Endothelial cell (in vitro differentiated cells): ENCODE measurements around the gene NBAS. TPM values are rescaled to one million over a fixed set of nuclear protein-coding genes. Genes with fewer than 3 reads are reported as not detected.

ENCODE experiments used
- DNase-seq: peaks from one replicate; pipeline ENCODE4 v3.0.0; 2021; ENCODE audit warnings: low spot score
- H3K27ac Mint-ChIP-seq: one replicate; pipeline ENCODE4 v1.8.0; 2021; ENCODE audit warnings: mixed read lengths, inconsistent platforms; ENCODE audit not compliant: unreplicated experiment
- H3K27me3 Mint-ChIP-seq: one replicate; pipeline ENCODE4 v1.8.0; 2021; ENCODE audit warnings: mild to moderate bottlenecking, moderate library complexity, mixed read lengths, inconsistent platforms; ENCODE audit not compliant: unreplicated experiment
- H3K36me3 Mint-ChIP-seq: one replicate; pipeline ENCODE4 v1.8.0; 2021; ENCODE audit warnings: mild to moderate bottlenecking, low read depth, mixed read lengths, inconsistent platforms; ENCODE audit not compliant: unreplicated experiment
- H3K4me1 Mint-ChIP-seq: one replicate; pipeline ENCODE4 v1.8.0; 2021; ENCODE audit warnings: mild to moderate bottlenecking, mixed read lengths, inconsistent platforms; ENCODE audit not compliant: unreplicated experiment
- H3K4me3 Mint-ChIP-seq: one replicate; pipeline ENCODE4 v1.8.0; 2021; ENCODE audit warnings: mild to moderate bottlenecking, mixed read lengths, inconsistent platforms; ENCODE audit not compliant: unreplicated experiment
- H3K9me3 Mint-ChIP-seq: one replicate; pipeline ENCODE4 v1.8.0; 2021; ENCODE audit warnings: mixed read lengths, inconsistent platforms; ENCODE audit not compliant: unreplicated experiment
- total RNA-seq: library from RNA; stranded (reverse); fragmentation: NEBNext Ultra II Directional; extraction: Animal tissue kit (Norgen Biotek cat#: 25700); gene quantifications from one replicate; pipeline ENCODE4 v1.2.1, GENCODE V29; 2021; ENCODE audit not compliant: unreplicated experiment
- TF ChIP-seq, protein P1 (sequence below): fragments of 200-600 bp; sonication (generic); IDR thresholded peaks from one replicate; pipeline ENCODE4 v1.5.0; 2021; ENCODE audit warnings: antibody characterized with exemption; ENCODE audit not compliant: unreplicated experiment

Gene NBAS
- total RNA-seq, 1 donor from 2014 or later: 52.8 TPM

DNA sequence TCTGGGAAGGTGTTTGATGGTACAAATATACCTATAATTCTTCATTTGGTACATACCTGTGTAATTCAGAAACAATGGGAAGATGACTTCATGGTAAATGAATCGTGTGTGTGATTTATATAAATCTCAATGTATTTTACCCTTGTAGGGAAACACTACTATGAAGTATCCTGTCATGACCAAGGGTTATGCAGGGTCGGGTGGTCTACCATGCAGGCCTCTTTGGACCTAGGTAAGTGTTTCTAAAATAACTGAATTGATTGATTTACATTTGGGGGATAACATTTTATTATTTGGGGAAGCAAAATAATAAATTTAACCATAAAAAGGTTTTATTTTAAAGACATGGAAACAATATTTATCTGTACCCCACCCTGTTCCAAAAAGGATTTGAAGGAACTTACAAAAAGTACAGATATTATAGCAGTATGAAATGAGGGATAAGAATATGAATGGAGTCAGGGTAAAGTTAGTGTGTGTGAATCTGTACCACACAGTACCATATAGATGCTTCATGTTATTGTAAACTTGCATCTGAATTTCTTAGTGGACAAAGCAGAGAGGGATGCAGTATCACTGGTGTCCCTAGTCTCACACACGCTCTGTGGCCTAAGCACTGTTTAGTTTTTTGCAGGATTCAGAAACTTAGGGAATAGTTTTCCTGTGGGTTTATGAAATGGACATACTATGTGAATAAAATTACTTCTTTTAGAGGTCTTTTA is 42.1 kb upstream of the NBAS start:
- Mint-ChIP-seq H3K36me3 (peaks cover 45% of the 10 kb centered on the region), H3K9me3 (no peaks in the 10 kb centered on the region), H3K27me3 (no peaks in the 10 kb centered on the region), H3K4me1 (no peaks in the 10 kb centered on the region), H3K27ac (no peak overlapping the region), H3K4me3 (no peak overlapping the region)
- TF ChIP-seq, protein P1, sequence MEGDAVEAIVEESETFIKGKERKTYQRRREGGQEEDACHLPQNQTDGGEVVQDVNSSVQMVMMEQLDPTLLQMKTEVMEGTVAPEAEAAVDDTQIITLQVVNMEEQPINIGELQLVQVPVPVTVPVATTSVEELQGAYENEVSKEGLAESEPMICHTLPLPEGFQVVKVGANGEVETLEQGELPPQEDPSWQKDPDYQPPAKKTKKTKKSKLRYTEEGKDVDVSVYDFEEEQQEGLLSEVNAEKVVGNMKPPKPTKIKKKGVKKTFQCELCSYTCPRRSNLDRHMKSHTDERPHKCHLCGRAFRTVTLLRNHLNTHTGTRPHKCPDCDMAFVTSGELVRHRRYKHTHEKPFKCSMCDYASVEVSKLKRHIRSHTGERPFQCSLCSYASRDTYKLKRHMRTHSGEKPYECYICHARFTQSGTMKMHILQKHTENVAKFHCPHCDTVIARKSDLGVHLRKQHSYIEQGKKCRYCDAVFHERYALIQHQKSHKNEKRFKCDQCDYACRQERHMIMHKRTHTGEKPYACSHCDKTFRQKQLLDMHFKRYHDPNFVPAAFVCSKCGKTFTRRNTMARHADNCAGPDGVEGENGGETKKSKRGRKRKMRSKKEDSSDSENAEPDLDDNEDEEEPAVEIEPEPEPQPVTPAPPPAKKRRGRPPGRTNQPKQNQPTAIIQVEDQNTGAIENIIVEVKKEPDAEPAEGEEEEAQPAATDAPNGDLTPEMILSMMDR: no peak
- DNase-seq: no peak

DNA sequence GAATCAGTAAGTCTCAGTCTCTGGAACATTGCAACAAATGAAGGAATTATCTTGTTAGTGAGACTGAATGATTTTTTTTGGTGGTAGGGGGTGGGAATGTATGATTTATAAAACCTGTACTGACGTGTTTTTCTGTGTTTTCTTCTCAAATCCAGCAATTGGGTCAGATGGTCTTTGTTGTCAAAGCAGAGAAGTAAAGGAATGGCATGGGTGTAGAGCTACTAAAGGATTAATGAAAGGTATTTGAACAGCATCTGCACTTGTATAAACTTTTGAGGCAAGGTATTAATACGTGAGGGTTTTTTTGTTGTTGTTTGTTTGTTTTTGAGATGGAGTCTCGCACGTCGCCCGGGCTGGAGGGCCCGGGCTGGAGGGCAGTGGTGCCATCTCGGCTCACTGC is 41.3 kb upstream of the NBAS start:
- Mint-ChIP-seq H3K4me1 (no peaks in the 10 kb centered on the region), H3K4me3 (no peak overlapping the region)

DNA sequence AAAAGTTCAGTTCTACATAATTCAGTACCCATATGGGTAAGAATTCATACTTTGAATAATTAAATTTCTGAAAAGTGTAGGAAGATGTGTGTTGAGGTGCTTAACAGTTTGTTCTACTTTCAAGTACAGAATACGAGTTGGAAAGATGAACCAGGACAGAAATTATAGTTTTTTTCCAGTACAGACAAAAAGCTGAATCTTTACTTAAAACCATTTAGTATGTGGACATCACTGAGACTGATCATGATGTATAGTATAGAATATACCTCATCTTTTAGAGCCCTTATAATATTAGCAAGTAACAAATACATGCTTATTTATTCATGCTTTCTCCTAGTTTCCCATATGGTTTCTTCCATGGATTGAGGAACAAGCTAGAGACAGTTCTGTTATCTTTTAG is 40.5 kb upstream of the NBAS start:
- TF ChIP-seq, protein P1: no peak
- Mint-ChIP-seq H3K4me1 (no peaks in the 10 kb centered on the region), H3K4me3 (no peak overlapping the region), H3K9me3 (no peaks in the 10 kb centered on the region), H3K36me3 (peaks cover 44% of the 10 kb centered on the region), H3K27me3 (no peaks in the 10 kb centered on the region), H3K27ac (no peak overlapping the region)
- no peak for DNase-seq

More for the DNA sequence above, 41.3 kb upstream of the NBAS start:
- Mint-ChIP-seq H3K27ac (no peak overlapping the region), H3K36me3 (peaks cover 44% of the 10 kb centered on the region), H3K27me3 (no peaks in the 10 kb centered on the region), H3K9me3 (no peaks in the 10 kb centered on the region)
- no peak for DNase-seq
- TF ChIP-seq, protein P1: no peak

DNA sequence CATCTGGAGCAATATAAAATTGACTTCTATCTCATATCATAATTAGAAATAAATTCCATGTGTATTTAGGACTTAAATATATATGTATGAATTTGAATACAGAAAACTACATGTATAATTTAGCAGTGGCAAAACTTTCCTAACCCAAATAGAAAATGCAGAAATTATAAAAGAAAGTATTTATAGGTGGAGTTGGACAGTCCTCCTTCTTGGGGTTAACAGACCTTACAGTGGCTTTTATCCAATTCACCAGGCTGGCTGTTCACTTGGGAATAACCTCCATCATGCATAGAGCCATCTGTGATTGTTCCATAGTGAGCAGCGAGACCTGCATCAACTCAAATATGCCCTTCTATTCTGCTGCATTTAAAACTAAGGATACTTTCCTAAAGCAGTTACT is 38.9 kb upstream of the NBAS start:
- DNase-seq: no peak
- Mint-ChIP-seq H3K4me1 (no peaks in the 10 kb centered on the region), H3K36me3 (peaks cover 33% of the 10 kb centered on the region), H3K4me3 (no peak overlapping the region), H3K9me3 (no peaks in the 10 kb centered on the region), H3K27me3 (no peaks in the 10 kb centered on the region), H3K27ac (no peak overlapping the region)
- TF ChIP-seq, protein P1: no peak

DNA sequence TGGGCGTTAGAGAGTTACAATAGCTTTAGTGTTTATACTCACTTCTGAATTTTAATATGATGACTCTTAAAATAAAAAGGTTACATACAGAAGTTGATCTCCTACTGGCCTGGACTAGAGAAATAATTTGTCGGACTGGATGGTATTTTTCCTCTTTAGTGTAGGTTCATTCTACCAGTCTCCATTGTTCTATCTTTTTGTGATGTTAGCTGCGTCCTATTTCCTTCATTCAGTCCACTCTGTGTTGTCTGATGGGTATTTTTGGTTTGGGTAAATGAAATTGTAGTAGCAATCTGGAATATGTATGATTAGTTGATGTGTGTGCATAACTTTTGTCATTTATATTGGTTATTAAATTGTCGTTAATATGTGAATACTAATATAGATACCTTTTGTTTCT is 35.8 kb upstream of the NBAS start:
- Mint-ChIP-seq H3K4me1 (peaks cover 8% of the 10 kb centered on the region), H3K9me3 (no peaks in the 10 kb centered on the region), H3K27me3 (no peaks in the 10 kb centered on the region), H3K4me3 (no peak overlapping the region), H3K27ac (peak overlapping the region; percentile 24), H3K36me3 (peaks cover 17% of the 10 kb centered on the region)
- TF ChIP-seq, protein P1: no peak
- no peak for DNase-seq
